Mucosa of stomach (tissue), 1 donor: ENCODE results near the gene DOC2B.

Experiments
- H3K27me3 ChIP-seq: one replicate; pipeline ENCODE4 v1.7.0; 2013; ENCODE audit warnings: mild to moderate bottlenecking, low read length; ENCODE audit not compliant: control insufficient read depth, insufficient read depth
- H3K36me3 ChIP-seq: one replicate; pipeline ENCODE4 v1.7.0; 2013; ENCODE audit warnings: low read length; ENCODE audit not compliant: control insufficient read depth, insufficient read depth
- H3K4me1 ChIP-seq: one replicate; pipeline ENCODE4 v1.7.0; 2013; ENCODE audit warnings: mild to moderate bottlenecking, low read length; ENCODE audit not compliant: control insufficient read depth, insufficient read depth
- H3K4me3 ChIP-seq: one replicate; pipeline ENCODE4 v1.7.0; 2013; ENCODE audit warnings: low read length
- H3K9ac ChIP-seq: one replicate; pipeline ENCODE4 v1.7.0; 2013; ENCODE audit warnings: mild to moderate bottlenecking, low read length, moderate library complexity
- H3K9me3 ChIP-seq: one replicate; pipeline ENCODE4 v1.7.0; 2013; ENCODE audit warnings: mild to moderate bottlenecking, low read length, moderate library complexity; ENCODE audit not compliant: control insufficient read depth
- donor health status: Pancreatic carcinoma.

Gene DOC2B

DNA sequence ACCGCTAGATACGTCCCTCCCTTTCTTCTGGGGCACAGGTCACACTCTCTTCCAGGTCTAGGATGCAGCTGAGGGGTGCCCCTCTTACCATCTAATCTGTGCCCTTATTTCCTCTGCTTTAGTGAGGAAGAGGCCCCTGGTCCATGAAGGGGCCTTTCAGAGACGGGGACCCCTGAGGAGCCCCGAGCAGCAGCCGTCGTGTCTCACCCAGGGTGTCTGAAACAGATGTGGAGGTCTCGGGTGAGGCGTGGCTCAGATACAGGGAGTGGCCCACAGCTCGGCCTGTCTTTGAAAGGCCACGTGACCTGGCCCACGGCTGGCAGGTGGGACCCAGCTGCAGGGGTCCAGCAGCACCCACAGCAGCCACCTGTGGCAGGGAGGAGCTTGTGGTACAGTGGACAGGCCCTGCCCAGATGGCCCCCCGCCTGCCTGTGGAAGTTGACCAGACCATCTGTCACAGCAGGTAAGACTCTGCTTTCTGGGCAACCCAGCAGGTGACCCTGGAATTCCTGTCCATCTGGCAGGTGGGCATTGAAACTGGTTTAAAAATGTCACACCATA, 28.5 kb downstream of the DOC2B start:
- Histone ChIP-seq H3K36me3 (no peaks in the 10 kb centered on the region), H3K9ac (no peak overlapping the region), H3K4me1 (no peaks in the 10 kb centered on the region), H3K27me3 (no peaks in the 10 kb centered on the region), H3K9me3 (no peaks in the 10 kb centered on the region), H3K4me3 (no peak overlapping the region)

DNA sequence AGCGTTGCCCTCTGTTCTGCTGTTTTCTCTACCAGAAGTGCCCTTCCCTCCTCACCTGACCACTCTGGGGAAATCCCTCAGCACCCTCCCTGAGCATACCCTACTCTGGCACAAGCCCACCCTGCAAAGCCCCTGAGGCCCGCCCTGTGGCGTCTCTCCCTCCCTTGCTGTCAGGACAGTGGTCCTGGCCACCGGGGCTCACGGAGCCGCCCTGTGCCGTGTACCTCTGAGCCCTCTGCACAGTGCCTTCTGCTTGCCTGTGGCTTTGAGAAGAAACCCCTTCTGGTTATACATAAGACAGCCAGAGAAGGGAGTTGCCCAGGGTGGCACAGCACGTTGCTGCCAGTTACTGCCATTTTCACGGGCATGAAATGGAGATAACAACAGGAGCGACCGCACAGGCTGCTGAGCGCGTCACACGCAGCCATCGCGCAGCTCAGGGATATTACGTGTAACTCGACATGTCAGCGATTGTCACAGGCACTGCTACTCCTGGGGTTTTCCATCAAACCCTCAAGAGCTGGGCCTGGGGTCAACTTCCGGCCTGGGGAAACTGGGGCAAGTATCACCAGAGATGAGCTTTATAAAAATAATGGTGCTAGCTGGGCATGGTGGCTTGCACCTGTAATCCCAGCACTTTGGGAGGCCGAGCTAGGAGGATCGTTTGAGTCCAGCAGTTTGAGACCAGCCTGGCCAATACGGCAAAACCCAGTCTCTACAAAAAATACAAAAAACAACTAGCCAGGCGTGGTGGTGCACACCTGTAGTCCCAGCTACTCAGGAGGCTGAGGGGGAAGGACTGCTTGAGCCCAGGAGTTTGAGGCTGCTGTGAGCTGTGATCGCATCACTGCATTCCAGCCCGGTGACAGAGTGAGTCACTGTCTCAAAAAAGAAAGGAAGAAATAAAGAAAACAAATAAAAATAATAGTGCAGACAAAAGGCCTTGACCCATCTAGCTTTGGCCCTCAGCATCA, 29.3 kb downstream of the DOC2B start:
- Histone ChIP-seq H3K4me3 (no peak overlapping the region), H3K9ac (no peak overlapping the region), H3K27me3 (no peaks in the 10 kb centered on the region), H3K4me1 (no peaks in the 10 kb centered on the region), H3K36me3 (no peaks in the 10 kb centered on the region), H3K9me3 (no peaks in the 10 kb centered on the region)

DNA sequence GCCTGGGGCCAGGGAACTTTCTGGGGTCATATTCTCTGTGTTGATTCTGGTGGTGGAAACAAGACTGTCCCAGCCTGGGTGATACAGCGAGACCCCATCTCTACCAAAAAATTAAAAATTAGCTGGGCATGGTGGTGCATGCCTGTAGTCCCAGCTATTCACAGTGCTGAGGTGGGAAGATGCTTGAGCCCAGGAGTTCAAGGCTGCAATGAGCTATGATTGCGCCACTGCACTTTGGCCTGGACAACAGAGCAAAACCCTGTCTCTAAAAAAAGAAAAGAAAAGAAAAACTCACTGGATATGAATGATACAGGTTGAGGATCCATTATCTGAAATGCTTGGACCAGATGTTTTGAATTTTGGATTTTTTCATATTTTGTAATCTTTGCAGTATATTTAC, 30.4 kb downstream of the DOC2B start:
- no peak overlapping the region for H3K4me3 ChIP-seq
- no peaks in the 10 kb centered on the region for H3K36me3 ChIP-seq
- H3K4me1 ChIP-seq: no peaks in the 10 kb centered on the region
- H3K9me3 ChIP-seq: no peaks in the 10 kb centered on the region
- no peak overlapping the region for H3K9ac ChIP-seq
- no peaks in the 10 kb centered on the region for H3K27me3 ChIP-seq

DNA sequence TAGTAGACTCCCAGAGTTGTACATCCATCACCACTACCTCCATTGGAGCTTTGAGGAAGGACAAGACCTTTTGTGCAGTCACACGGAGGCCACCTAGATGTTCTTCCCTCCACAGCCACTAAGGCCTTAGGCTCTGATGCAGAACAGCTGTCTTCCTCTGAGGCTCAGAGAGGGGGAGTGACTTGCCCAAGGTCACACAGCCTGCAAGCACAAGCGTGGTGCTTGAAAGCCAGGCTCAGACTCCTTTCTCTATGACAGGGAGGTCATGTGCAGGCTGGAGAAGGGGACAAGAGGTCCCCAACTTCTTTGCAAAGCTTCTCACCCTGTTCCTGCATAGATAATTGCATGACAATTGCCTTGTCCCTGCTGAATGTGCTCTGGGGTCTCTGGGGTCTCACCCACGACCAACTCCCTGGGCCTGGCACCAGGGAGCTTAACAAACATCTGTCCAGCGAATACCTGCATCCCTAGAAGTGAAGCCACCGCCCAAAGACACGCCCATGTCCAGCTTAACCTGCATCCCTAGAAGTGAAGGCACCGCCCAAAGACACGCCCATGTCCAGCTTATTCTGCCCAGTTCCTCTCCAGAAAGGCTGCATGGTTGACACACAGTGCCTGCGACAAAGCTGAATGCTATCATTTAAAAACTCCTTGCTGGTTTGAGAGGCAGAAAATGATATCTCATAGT, 31.4 kb downstream of the DOC2B start:
- Histone ChIP-seq H3K27me3 (no peaks in the 10 kb centered on the region), H3K9me3 (no peaks in the 10 kb centered on the region), H3K9ac (no peak overlapping the region), H3K4me1 (no peaks in the 10 kb centered on the region), H3K36me3 (no peaks in the 10 kb centered on the region), H3K4me3 (no peak overlapping the region)

DNA sequence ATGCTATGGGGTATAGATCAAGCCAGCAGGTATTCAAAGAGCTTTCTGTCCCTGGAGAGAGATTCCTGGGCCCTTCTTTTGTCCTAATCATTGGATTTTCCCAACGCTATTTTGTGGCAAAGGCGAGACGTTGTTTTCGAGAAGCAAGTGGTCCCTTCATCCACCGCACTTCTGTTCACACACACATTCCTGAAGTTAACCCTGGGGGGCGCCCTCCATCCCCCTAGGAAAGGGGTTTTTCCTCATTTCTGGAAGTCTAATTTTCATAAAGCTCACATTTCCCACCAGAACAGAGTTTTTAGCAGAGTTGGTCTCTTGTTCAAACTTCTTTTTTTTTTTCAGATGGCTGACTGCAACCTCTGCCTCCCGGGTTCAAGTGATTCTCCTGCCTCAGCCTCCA, 32.2 kb downstream of the DOC2B start:
- Histone ChIP-seq H3K9ac (no peak overlapping the region), H3K36me3 (no peaks in the 10 kb centered on the region), H3K27me3 (no peaks in the 10 kb centered on the region), H3K9me3 (no peaks in the 10 kb centered on the region), H3K4me1 (no peaks in the 10 kb centered on the region), H3K4me3 (no peak overlapping the region)

DNA sequence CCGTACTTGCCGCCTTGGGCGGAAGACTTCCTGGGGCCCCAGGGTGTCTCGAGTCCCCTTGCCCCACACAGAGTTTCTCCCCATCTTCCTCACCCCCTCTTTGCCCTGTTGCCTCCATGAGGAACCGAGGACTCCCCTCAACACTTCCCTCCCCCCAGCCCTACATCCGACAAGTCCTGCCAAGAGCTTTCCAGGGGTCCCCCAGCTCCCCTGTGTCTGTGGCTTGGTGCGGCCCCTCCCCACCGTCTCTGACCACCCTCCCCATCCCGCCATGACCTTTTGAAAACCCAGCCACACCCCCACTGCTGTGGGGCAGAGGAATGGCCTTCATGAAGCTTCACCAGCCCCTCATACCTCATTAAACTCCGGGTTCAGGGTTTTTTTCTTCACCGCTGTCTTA, 32.7 kb downstream of the DOC2B start:
- Histone ChIP-seq H3K4me3 (no peak overlapping the region), H3K9ac (no peak overlapping the region), H3K9me3 (no peaks in the 10 kb centered on the region), H3K36me3 (no peaks in the 10 kb centered on the region), H3K27me3 (no peaks in the 10 kb centered on the region), H3K4me1 (no peaks in the 10 kb centered on the region)

DNA sequence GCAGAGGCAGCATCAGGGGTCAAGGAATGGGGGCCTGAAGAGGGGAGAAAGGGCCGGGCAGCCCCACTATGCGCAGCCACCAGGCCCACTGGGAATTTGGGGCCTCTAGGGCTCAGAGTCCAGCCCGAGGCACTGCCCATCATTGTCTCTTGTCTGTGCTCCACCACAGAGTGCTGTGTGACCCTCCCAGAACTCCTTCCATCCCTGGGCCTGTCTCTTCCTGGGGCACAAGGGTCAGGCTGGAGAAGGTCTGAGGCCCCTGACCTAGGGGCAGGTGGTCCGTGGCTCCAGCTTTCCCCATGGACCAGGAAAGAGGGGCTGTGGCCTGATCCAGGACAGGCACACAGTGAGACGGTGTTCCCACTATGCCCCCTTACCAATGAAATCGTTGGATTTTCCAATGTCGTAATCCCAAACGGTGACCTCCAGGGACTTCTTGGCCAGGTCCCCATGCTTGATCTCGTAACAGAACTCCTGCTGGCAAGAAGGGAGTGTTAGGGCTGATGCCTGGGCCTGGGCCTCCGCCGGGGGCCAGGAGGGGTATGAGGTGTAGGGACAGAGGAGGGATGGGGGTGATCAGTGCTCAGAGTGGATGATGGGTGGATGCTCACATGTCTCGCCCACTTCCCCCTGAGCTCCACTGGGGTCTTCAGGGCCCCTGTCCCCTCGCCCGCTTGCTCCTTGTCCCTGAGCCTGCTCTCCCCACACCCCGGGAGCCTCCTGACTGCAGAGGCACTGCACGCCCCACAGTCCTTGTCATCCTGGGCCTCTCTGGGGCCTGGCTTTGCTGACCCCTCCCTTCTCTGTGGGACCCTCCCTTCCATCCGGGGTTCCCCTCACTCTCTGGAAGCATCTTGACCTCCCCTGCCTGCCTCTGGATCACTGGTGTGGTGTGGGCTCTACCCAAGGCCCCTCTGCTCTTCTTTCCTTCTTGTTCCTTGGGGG, 33.4 kb downstream of the DOC2B start:
- H3K4me1 ChIP-seq: no peaks in the 10 kb centered on the region
- no peaks in the 10 kb centered on the region for H3K36me3 ChIP-seq
- H3K9ac ChIP-seq: no peak overlapping the region

DNA sequence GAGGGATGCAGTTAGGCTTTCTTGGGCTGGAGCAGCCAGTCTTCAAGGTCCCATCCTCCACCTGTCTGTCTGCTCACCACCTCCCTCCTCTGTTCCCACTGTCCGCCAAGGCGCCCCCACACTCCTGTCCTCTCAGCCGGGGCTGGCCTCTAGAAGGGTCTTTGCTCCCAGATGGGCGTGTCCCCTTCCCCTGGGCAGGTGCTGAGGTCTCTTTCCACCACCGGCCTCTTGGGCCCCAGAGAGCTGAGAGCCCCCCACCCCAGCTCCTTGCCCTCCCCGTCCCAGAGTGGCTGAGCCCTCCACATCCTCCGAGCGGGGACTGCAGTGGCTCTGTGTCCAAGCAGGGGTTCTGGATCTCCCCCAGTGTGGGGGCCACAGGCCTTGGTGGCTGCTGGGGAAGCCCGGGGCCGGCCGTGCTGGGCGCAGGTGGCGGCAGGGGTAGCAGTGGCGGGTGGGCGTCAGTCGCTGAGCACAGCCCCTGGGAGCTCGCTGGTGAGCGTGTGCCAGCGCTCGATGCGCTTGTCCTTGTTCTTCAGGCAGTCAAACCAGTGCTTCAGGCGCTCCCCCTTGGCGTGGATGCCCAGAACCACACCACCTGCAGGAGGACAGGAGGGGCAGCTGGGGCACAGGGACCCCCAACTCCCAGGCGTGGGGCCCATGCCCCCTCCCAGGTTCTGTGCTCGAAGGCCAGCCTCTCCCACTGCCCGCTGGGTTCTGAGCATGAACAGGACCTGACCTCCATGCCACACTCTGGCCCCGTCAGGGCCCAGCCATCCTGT, 34.3 kb downstream of the DOC2B start:
- Histone ChIP-seq H3K4me3 (no peak overlapping the region), H3K36me3 (no peaks in the 10 kb centered on the region), H3K9ac (no peak overlapping the region), H3K9me3 (no peaks in the 10 kb centered on the region), H3K27me3 (peaks cover 4% of the 10 kb centered on the region), H3K4me1 (no peaks in the 10 kb centered on the region)

More for the DNA sequence above, 33.4 kb downstream of the DOC2B start:
- Histone ChIP-seq H3K4me3 (no peak overlapping the region), H3K27me3 (peaks cover 2% of the 10 kb centered on the region), H3K9me3 (no peaks in the 10 kb centered on the region)

DNA sequence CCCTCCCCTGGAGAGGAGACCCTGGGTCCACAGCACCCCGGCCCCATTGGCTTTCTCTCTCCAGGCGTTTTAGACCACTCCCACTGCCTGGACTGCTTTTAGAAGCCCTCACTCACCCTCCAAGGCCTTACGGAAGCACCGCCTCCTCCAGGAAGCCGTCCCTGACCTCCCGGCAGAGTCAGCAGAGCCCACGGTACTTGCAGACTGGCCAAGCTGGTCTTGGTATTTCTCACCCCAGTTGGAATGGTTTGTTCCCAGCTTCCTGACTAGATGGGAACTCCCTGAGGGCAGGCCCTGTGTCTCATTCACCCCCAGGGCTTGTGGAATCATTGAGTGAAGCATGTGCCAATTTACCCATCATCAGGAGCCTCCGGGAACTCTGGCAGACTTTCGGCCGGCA, 34.9 kb downstream of the DOC2B start:
- Histone ChIP-seq H3K36me3 (no peaks in the 10 kb centered on the region), H3K27me3 (peaks cover 4% of the 10 kb centered on the region), H3K4me1 (no peaks in the 10 kb centered on the region), H3K4me3 (no peak overlapping the region), H3K9me3 (no peaks in the 10 kb centered on the region), H3K9ac (no peak overlapping the region)

DNA sequence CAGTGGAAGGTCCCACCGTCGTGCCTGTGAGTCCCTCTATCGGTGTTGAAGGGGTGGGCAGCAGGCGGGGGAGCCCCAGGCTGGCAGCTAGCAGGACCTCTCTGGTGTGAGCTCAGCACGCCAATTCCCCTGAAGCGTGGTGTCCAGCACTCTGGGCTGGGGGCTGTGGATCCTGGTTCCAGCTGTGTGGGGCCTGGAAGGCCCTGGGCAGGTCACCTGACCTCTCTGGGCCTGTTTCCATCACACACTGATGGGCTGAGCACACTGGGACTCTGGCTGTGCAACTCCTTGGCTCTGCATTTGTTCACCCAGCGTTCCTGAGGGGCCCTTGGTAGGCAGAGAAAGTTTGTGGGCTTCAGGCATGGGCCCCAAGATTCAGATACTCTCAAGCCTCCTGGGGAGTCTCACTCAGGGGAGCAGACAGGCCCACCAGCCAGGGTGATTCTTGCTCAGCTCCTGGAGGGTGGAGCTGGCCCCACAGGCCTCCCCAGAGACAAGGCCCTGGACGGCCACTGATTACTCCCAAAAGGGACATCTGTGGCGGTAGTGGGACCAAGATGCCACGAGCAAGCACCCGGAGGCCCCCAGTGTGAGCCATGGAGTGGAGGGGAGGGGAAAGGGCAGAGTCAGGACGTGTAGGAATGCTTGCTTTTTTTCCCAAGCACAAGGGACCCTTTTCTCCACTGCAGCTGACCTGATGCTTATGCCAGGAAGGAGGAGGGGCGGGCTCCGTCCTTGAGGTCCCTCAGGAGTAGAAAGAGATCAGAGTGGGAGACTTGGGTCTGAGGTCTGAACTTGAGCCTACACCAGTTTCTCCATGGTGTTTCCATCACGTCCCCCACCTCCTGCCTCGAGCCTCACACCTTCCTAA, 35.5 kb downstream of the DOC2B start:
- no peaks in the 10 kb centered on the region for H3K4me1 ChIP-seq
- H3K9ac ChIP-seq: no peak overlapping the region
- H3K27me3 ChIP-seq: peaks cover 4% of the 10 kb centered on the region
- H3K4me3 ChIP-seq: no peak overlapping the region
- no peaks in the 10 kb centered on the region for H3K36me3 ChIP-seq
- H3K9me3 ChIP-seq: no peaks in the 10 kb centered on the region
